Activated CD4-positive, alpha-beta memory T cell treated with anti-CD3 and anti-CD28 coated beads, Interleukin-2, amount 10 ng/mL, durations not matched to agents 7 days and 5 days (primary cell): ENCODE results near the gene SLC35C1. TPM values are rescaled to one million over a fixed set of nuclear protein-coding genes. Genes with fewer than 3 reads are reported as not detected.

Experiments used
- CTCF ChIA-PET: fragments of 350-600 bp; sonication (Branson Sonifier 250); formaldehyde crosslinking; loops from one replicate; lab custom pipeline; 2021; ENCODE audit warnings: antibody characterized with exemption, inconsistent platforms; lab: Charles Lee
- POLR2A ChIA-PET: fragments of 350-600 bp; sonication (Branson Sonifier 250); formaldehyde crosslinking; loops from one replicate; lab custom pipeline; 2021; ENCODE audit warnings: antibody characterized with exemption; lab: Charles Lee
- DNase-seq: peaks from one replicate; pipeline ENCODE4 v3.0.0-alpha.2; 2020
- H3K27ac Mint-ChIP-seq: one replicate; pipeline ENCODE4 v1.8.0; 2021; ENCODE audit warnings: mild to moderate bottlenecking, mixed read lengths
- H3K27me3 Mint-ChIP-seq: one replicate; pipeline ENCODE4 v1.8.0; 2021; ENCODE audit warnings: mixed read lengths
- H3K36me3 Mint-ChIP-seq: one replicate; pipeline ENCODE4 v1.8.0; 2021; ENCODE audit warnings: low read depth, mixed read lengths
- H3K4me1 Mint-ChIP-seq: one replicate; pipeline ENCODE4 v1.8.0; 2021; ENCODE audit warnings: mixed read lengths
- H3K4me3 Mint-ChIP-seq: one replicate; pipeline ENCODE4 v1.8.0; 2021; ENCODE audit warnings: mild to moderate bottlenecking, mixed read lengths
- H3K9me3 Mint-ChIP-seq: one replicate; pipeline ENCODE4 v1.8.0; 2021; ENCODE audit warnings: mixed read lengths
- total RNA-seq, 2 experiments: library from RNA; stranded (reverse); gene quantifications; one replicate each; pipeline ENCODE4 v1.2.3, GENCODE V29; 2021

SLC35C1 gene
- total RNA-seq, 2 experiments from 2014 or later: 15.0 to 17.5 TPM

DNA sequence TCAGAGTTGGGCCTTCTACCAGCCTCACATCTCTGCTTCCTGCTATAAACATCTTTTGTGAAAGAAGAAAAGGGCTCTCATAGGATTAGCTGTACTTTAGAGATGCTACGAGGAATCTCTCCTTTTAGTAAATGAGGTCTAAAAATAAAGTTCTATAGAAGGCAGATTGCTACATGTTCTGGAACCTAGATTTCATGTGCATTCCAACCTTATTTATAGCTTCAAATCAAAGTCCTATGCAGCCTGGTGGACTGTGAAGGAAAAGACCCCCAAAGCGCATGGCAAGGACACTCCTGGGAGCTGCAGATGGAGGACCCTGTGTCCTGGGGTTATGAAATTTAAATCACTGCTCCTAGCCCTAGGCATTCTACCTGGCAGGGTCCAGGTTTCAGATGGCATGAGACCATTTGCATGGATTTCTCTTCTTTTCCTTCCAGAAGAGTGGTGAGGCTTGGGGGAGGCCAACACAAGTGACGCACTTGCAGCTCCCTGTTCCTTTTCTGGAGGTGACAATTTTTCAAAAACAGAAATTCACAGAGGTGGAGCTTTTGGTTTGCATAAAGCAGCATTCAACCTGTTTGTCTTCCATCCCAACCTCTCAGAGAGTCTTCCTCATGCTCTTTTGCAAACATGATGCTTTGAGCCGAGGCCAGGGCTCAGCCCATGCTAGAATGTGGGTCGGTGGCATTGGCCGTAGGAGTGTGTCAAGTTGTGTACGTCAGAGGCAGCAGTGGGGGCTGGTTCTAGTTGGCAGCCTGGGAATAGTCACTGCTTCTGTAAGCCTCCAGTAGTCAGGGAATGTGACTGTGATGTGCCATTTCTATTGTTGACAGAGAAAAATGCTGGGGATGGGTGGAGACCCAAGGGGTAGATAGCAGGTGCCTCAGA, 48.6 kb downstream of the SLC35C1 start:
- Mint-ChIP-seq H3K9me3 (no peaks in the 10 kb centered on the region), H3K36me3 (peaks cover 12% of the 10 kb centered on the region), H3K4me1 (peaks cover 19% of the 10 kb centered on the region), H3K27me3 (no peaks in the 10 kb centered on the region), H3K27ac (no peak overlapping the region), H3K4me3 (no peak overlapping the region)
- POLR2A ChIA-PET: no interaction called here
- no peak for DNase-seq
- CTCF ChIA-PET: interaction anchor here (0.5 to 1.1 kb wide), 3 partner anchors 12 to 184 kb away, joined by 3 to 4 read pairs (median 3); no protein-coding TSS in a partner anchor

DNA sequence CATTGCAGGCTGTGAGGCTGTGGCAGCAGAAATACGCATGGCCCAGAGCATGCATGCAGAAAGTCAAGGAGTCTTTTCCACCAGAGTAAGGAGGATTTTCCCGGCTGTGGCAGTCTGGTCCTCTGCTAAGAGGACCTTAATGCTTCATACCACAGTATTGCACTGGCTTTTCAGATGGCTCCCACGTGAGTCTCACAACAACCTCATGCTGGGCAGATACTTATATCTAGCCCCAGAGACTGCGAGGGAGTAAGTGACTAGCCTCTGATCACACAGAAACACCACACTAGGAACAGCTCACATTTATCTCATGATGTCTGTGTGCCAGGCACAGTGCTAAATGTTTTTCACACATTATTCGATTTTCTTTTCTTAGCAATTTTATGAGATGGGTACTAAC, 50.4 kb downstream of the SLC35C1 start:
- CTCF ChIA-PET: no interaction called here
- DNase-seq: no peak
- peaks cover 7% of the 10 kb centered on the region for H3K4me1 Mint-ChIP-seq
- POLR2A ChIA-PET: no interaction called here
- peaks cover 14% of the 10 kb centered on the region for H3K36me3 Mint-ChIP-seq
- no peaks in the 10 kb centered on the region for H3K27me3 Mint-ChIP-seq
- H3K9me3 Mint-ChIP-seq: no peaks in the 10 kb centered on the region
- H3K27ac Mint-ChIP-seq: no peak overlapping the region
- H3K4me3 Mint-ChIP-seq: no peak overlapping the region

DNA sequence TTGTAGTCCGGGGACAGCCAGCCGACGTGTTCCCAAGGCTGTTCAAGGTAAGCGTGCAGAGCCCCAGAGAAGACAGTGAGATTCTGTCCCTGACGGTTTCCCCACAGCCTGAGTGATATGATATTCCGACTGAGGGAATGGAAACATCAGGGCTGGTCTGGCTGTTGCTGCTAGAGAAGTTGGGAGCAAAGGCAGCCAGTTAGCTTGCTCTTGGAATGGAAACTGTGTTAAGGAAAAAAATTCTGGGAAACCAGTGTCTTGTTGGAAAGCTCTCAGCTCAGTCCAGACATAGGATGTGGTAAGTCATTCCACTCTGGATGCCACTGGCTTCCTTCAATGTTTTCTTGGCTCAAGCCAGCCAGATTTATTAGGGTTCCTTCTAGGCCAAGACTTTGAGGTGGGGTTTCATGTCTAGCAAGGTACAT, 51.1 kb downstream of the SLC35C1 start:
- peaks cover 3% of the 10 kb centered on the region for H3K4me1 Mint-ChIP-seq
- CTCF ChIA-PET: no interaction called here
- H3K27me3 Mint-ChIP-seq: no peaks in the 10 kb centered on the region
- no peaks in the 10 kb centered on the region for H3K9me3 Mint-ChIP-seq
- POLR2A ChIA-PET: no interaction called here
- DNase-seq: no peak
- H3K27ac Mint-ChIP-seq: no peak overlapping the region
- H3K36me3 Mint-ChIP-seq: peaks cover 15% of the 10 kb centered on the region
- H3K4me3 Mint-ChIP-seq: no peak overlapping the region

DNA sequence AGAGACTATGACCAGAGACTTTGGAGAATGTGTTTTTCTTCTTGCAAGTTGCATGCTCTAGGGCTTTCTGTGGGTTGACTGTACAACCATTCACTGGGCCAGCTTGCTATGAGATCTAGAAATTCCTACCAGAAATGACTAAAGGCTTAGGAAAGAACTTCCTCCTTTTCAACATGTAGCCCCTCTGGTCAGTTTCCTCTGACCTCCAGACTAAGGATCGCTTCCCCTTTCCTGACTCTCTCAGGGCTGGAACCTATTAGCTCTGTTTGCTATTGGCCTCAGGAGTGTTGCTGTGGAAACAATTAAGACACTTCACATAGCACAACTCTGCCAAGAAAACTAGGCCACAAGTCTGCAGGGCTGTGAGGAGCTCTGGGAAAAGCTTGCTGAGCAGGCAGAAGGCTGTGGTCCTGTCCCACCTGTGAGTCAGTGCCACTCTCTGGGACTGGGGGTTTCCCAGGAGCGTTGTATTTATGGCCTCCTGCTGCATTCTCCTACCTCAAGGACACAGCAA, 53.1 kb downstream of the SLC35C1 start:
- no peak overlapping the region for H3K27ac Mint-ChIP-seq
- H3K4me1 Mint-ChIP-seq: no peaks in the 10 kb centered on the region
- POLR2A ChIA-PET: interaction anchor here (1.2 to 2.0 kb wide), 2 partner anchors 11 kb away, joined by 3 to 4 read pairs; no protein-coding TSS in a partner anchor
- no peaks in the 10 kb centered on the region for H3K27me3 Mint-ChIP-seq
- H3K36me3 Mint-ChIP-seq: peaks cover 31% of the 10 kb centered on the region
- no peak overlapping the region for H3K4me3 Mint-ChIP-seq
- H3K9me3 Mint-ChIP-seq: no peaks in the 10 kb centered on the region
- CTCF ChIA-PET: interaction anchor here (0.9 kb wide), 1 partner anchor 14 kb away, joined by 3 read pairs; no protein-coding TSS in a partner anchor
- DNase-seq: no peak

DNA sequence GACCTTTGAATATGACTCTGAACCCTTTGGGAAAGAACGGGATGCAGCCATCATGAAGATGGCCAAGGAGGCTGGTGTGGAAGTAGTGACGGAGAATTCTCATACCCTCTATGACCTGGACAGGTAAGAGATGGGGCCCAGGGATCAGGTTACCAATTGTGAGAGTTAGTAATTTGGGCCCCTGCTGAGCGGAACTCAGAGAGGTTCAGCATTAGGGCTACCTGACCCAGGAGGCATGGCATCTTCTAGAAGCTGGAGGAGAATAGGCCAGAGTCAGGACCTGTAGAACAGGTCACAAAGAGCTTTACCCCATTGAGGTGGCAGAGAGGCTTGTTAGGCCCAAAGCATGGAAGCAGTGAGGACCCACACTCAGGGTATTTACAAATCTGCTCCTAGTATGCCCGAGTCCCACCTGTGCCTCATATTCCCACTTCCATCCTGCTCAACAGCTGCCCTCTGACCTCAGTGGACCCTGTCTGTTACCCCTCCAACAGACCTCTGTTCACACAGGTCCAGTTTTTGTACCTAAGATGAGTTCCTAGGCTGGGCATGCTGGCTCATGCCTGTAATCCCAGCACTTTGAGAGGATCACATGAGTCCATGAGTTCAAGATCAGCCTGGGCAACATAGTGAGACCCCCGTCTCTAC, 53.9 kb downstream of the SLC35C1 start:
- Mint-ChIP-seq H3K27ac (no peak overlapping the region), H3K4me1 (no peaks in the 10 kb centered on the region), H3K9me3 (no peaks in the 10 kb centered on the region), H3K4me3 (no peak overlapping the region), H3K36me3 (peaks cover 34% of the 10 kb centered on the region), H3K27me3 (no peaks in the 10 kb centered on the region)
- DNase-seq: no peak
- ChIA-PET POLR2A (interaction anchor here (2.0 kb wide), 1 partner anchor 10 kb away, joined by 4 read pairs; no protein-coding TSS in a partner anchor), CTCF (interaction anchor here (1.3 kb wide), 1 partner anchor 13 kb away, joined by 3 read pairs; no protein-coding TSS in a partner anchor)

DNA sequence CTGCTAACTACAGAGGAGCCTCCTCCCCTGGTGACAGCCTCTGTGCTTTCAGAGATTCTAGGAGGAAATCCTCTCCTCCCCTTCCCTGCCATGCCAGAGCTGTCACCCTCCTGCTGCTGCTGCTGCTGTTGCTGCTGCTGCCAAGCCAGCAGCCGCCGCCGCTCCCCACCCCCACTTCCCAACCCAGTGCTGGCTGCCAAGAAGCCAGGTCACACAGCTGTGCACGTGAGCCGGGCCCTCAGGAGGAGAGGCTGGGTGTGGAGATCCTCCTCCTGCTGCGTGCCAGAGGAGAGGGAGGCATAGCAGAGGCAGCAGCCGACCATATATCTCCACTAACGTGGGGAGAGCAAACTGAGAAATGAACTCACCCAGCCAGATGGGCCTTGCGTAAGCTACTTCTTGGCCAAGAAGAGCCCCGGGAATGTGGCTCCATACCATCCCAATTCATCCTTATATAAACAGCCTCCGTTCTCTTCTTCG, 54.8 kb downstream of the SLC35C1 start:
- Mint-ChIP-seq H3K36me3 (peaks cover 34% of the 10 kb centered on the region), H3K27me3 (no peaks in the 10 kb centered on the region), H3K9me3 (no peaks in the 10 kb centered on the region), H3K27ac (no peak overlapping the region), H3K4me3 (no peak overlapping the region), H3K4me1 (no peaks in the 10 kb centered on the region)
- ChIA-PET CTCF (interaction anchor here (0.9 to 1.3 kb wide), 2 partner anchors 13 to 105 kb away, joined by 3 read pairs; no protein-coding TSS in a partner anchor), POLR2A (no interaction called here)
- DNase-seq: no peak

DNA sequence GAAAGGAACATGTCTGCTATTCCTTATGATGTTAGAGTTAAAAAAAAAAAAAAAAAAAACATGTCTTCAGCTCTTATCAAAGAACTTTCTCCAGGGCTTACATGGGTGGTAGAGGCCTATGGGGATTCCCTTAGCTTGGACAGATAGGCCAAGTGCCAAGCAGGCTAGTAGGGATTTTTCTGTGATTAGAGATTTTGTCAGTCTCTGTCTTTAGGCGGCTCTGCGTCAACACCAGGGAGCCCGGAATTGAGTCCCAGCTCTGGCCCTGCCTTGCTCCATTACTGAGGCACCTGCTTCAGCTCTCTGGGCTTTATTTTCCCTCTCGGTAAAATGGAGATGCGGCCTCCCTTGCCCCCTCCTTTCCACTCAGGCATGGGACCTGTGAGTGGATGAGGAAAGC, 55.4 kb downstream of the SLC35C1 start:
- CTCF ChIA-PET: interaction anchor here (0.9 to 1.3 kb wide), 2 partner anchors 104 to 489 kb away, joined by 3 read pairs; no protein-coding TSS in a partner anchor
- POLR2A ChIA-PET: no interaction called here
- H3K36me3 Mint-ChIP-seq: peaks cover 37% of the 10 kb centered on the region
- DNase-seq: no peak
- no peak overlapping the region for H3K27ac Mint-ChIP-seq
- no peaks in the 10 kb centered on the region for H3K4me1 Mint-ChIP-seq
- no peaks in the 10 kb centered on the region for H3K9me3 Mint-ChIP-seq
- no peak overlapping the region for H3K4me3 Mint-ChIP-seq
- H3K27me3 Mint-ChIP-seq: no peaks in the 10 kb centered on the region

DNA sequence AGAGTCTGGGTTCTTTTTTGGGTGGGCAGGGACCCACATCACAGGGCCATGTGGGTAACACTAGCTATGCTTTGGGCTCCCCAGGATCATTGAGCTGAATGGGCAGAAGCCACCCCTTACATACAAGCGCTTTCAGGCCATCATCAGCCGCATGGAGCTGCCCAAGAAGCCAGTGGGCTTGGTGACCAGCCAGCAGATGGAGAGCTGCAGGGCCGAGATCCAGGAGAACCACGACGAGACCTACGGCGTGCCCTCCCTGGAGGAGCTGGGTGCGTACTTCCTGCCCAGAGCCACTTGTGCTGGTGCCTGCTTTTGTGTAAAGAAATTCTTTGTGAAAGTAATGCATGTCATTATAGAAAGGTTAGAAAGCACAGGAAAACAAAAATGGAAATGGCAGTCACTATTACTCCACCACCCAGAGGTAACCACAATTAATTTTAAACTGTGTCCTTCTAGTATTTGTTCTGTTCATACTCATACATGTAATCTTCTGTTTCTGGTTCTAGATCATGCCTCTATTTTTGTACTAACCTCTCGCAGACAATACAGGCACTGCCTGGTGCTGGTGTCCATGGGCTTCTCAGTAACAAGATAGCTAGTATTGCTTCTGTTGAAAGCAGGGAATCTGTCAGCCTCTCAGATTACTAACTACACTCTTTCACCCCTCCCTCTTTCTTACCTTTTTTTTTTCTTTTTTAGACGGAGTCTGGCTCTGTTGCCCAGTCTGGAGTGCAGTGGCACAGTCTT, 56.0 kb downstream of the SLC35C1 start:
- peaks cover 40% of the 10 kb centered on the region for H3K36me3 Mint-ChIP-seq
- H3K4me3 Mint-ChIP-seq: no peak overlapping the region
- no peak for DNase-seq
- CTCF ChIA-PET: interaction anchor here (0.5 to 1.3 kb wide), 4 partner anchors 89 to 488 kb away, joined by 3 to 4 read pairs (median 3); no protein-coding TSS in a partner anchor
- no peak overlapping the region for H3K27ac Mint-ChIP-seq
- H3K27me3 Mint-ChIP-seq: no peaks in the 10 kb centered on the region
- H3K9me3 Mint-ChIP-seq: no peaks in the 10 kb centered on the region
- H3K4me1 Mint-ChIP-seq: no peaks in the 10 kb centered on the region
- POLR2A ChIA-PET: no interaction called here

Other genes with a start within 250 kb of the SLC35C1 start
- gene CHST1, start 139.5 kb upstream of the SLC35C1 start, total RNA-seq: not detected
- 10 to 100 TPM; 18.4 to 22.7 TPM for gene CRY2, start 42.3 kb downstream of the SLC35C1 start, total RNA-seq
- gene MAPK8IP1, start 80.5 kb downstream of the SLC35C1 start, total RNA-seq: under 1 TPM; 0.48 to 0.50 TPM
- 1 to 10 TPM; 1.5 to 2.3 TPM for gene FREY1, start 102.1 kb downstream of the SLC35C1 start, total RNA-seq
- 10 to 100 TPM; 54.1 to 55.0 TPM for gene PEX16, start 112.7 kb downstream of the SLC35C1 start, total RNA-seq
- 1 to 10 TPM in 1 of 2 experiments, under 1 TPM in 1; 0.58 to 1.1 TPM for gene LARGE2, start 117.5 kb downstream of the SLC35C1 start, total RNA-seq